Measurements from ENCODE around the gene COL6A6. TPM values are rescaled to one million over a fixed set of nuclear protein-coding genes. Genes with fewer than 3 reads are reported as not detected.

COL6A6 gene
- total RNA-seq, 1 experiment from 2014 or later, result not detected

DNA sequence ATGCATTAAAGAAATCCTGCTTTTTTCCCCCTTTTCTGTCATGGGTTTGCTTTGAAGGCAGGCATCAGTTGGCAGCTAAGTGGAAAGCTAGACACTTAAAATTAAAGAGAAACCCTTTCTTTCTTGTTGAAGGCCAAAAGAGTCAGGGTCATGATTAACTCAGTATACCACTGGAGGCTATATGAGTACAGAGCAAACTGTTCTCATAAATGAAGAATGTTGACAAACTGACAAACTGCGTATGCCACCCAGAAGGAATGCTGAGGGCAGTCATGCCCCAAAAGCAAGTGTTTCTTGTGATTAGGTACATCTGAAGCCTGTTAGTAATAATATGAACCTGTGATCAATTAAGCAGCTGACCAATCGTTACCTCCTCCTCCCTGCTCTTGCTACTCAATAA, 43.6 kb upstream of the COL6A6 start:
- DNase-seq (ENCODE audit: low read depth, low spot score), result no peak
- POLR2A ChIA-PET, result no interaction called here
- H3K9me3 ChIP-seq (ENCODE audit: control insufficient read depth, insufficient read depth, low read depth, low read length), result no peaks in the 10 kb centered on the region
- no TSS peak for BruUV-seq (replicated peaks)
- H3K27ac ChIP-seq (ENCODE audit: low read length), result no peak overlapping the region
- CTCF ChIA-PET, result no interaction called here
- H3K4me3 ChIP-seq (ENCODE audit: low read depth in 2 of 2, low read length in 2 of 2), result no peak overlapping the region
- in situ Hi-C loops (cut with HindIII; ENCODE audit: low pct_unique_long_range_greater_than_20kb, low sequenced_read_pairs), result no loop called here
- H3K4me1 ChIP-seq (ENCODE audit: control insufficient read depth, insufficient read depth, low read length), result no peaks in the 10 kb centered on the region
- no peaks in the 10 kb centered on the region for H3K36me3 ChIP-seq (ENCODE audit: control insufficient read depth, insufficient read depth, low read length)
- ATAC-seq, result no peak
- intact Hi-C loops (cut with micrococcal nuclease; ENCODE audit: unreplicated experiment), result no loop called here
- H3K27me3 ChIP-seq (ENCODE audit: control insufficient read depth, insufficient read depth, low read length), result no peaks in the 10 kb centered on the region; the same call in 1 of the 2 replicates
- no peak for TF ChIP-seq POLR2AphosphoS5 (IDR thresholded peaks at IDR 0.05; ENCODE audit: low read depth, low read length)
- no peak for TF ChIP-seq CTCF (IDR thresholded peaks at IDR 0.05)
- TF ChIP-seq, protein P1, sequence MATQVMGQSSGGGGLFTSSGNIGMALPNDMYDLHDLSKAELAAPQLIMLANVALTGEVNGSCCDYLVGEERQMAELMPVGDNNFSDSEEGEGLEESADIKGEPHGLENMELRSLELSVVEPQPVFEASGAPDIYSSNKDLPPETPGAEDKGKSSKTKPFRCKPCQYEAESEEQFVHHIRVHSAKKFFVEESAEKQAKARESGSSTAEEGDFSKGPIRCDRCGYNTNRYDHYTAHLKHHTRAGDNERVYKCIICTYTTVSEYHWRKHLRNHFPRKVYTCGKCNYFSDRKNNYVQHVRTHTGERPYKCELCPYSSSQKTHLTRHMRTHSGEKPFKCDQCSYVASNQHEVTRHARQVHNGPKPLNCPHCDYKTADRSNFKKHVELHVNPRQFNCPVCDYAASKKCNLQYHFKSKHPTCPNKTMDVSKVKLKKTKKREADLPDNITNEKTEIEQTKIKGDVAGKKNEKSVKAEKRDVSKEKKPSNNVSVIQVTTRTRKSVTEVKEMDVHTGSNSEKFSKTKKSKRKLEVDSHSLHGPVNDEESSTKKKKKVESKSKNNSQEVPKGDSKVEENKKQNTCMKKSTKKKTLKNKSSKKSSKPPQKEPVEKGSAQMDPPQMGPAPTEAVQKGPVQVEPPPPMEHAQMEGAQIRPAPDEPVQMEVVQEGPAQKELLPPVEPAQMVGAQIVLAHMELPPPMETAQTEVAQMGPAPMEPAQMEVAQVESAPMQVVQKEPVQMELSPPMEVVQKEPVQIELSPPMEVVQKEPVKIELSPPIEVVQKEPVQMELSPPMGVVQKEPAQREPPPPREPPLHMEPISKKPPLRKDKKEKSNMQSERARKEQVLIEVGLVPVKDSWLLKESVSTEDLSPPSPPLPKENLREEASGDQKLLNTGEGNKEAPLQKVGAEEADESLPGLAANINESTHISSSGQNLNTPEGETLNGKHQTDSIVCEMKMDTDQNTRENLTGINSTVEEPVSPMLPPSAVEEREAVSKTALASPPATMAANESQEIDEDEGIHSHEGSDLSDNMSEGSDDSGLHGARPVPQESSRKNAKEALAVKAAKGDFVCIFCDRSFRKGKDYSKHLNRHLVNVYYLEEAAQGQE (IDR thresholded peaks at IDR 0.05; ENCODE audit: insufficient read depth in 1 of 2, low read depth in 2 of 2, low read length in 1 of 2), result no peak
- TF ChIP-seq TCF7L2 (IDR thresholded peaks at IDR 0.05; ENCODE audit: low read depth, low read length), result no peak
- TF ChIP-seq SIN3A (IDR thresholded peaks at IDR 0.05; ENCODE audit: borderline replicate concordance, insufficient read depth, low read depth, low read length), result no peak

DNA sequence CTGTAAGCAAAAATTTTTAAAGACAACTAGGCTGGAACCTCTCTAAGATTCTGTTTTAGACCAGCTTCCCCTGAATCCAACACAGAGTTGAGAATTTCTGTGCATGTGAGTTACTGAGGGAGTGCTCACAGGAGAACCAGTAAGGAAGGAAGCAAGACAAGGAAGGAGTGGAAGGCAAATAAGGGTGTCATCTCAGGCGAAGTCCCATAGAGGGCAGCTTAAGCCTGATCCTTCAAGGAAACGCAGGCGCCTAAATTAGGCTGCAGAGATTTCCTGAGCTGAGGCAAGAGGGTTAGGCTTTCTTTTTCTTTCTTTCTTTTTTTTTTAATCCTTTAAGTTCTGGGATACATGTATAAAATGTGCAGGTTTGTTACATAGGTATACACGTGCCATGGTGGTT, 36.2 kb upstream of the COL6A6 start:
- intact Hi-C loops (cut with micrococcal nuclease; ENCODE audit: unreplicated experiment), result no loop called here
- H3K4me3 ChIP-seq (ENCODE audit: low read depth in 2 of 2, low read length in 2 of 2), result no peak overlapping the region
- TF ChIP-seq TCF7L2 (IDR thresholded peaks at IDR 0.05; ENCODE audit: low read depth, low read length) (no peak), POLR2AphosphoS5 (IDR thresholded peaks at IDR 0.05; ENCODE audit: low read depth, low read length) (no peak), SIN3A (IDR thresholded peaks at IDR 0.05; ENCODE audit: borderline replicate concordance, insufficient read depth, low read depth, low read length) (no peak), CTCF (IDR thresholded peaks at IDR 0.05) (peak; percentile 67)
- TF ChIP-seq, protein P1 (IDR thresholded peaks at IDR 0.05; ENCODE audit: insufficient read depth in 1 of 2, low read depth in 2 of 2, low read length in 1 of 2), result no peak
- CTCF ChIA-PET, result no interaction called here
- H3K36me3 ChIP-seq (ENCODE audit: control insufficient read depth, insufficient read depth, low read length), result no peaks in the 10 kb centered on the region
- peak; percentile 66; the same call in 1 of the 2 replicates for ATAC-seq
- no peaks in the 10 kb centered on the region for H3K9me3 ChIP-seq (ENCODE audit: control insufficient read depth, insufficient read depth, low read depth, low read length)
- no peak for DNase-seq (ENCODE audit: low read depth, low spot score)
- POLR2A ChIA-PET, result no interaction called here
- no peaks in the 10 kb centered on the region; the same call in 1 of the 2 replicates for H3K27me3 ChIP-seq (ENCODE audit: control insufficient read depth, insufficient read depth, low read length)
- H3K4me1 ChIP-seq (ENCODE audit: control insufficient read depth, insufficient read depth, low read length), result no peaks in the 10 kb centered on the region
- in situ Hi-C loops (cut with HindIII; ENCODE audit: low pct_unique_long_range_greater_than_20kb, low sequenced_read_pairs), result no loop called here
- no peak overlapping the region for H3K27ac ChIP-seq (ENCODE audit: low read length)
- no TSS peak for BruUV-seq (replicated peaks)
